Smooth muscle cell (in vitro differentiated cells): ENCODE data around the gene NELL1. TPM values are rescaled to one million over a fixed set of nuclear protein-coding genes. Genes with fewer than 3 reads are reported as not detected.

Experiments
- DNase-seq: peaks from one replicate; lab custom pipeline; 2025; ENCODE audit not compliant: unreplicated experiment; lab: John Stamatoyannopoulos, UW
- H2AFZ ChIP-seq: fragments of 200-600 bp; sonication (generic); 2 replicates; pipeline ENCODE4 v1.6.0; 2016; ENCODE audit warnings: antibody characterized with exemption, low read depth, mild to moderate bottlenecking
- H3F3A ChIP-seq: fragments of 200-600 bp; sonication (generic); 2 replicates; pipeline ENCODE4 v1.6.0; 2017; ENCODE audit warnings: antibody characterized with exemption, low read depth
- H3K27ac ChIP-seq: fragments of 200-600 bp; sonication (generic); 2 replicates; pipeline ENCODE4 v1.5.1; 2016; ENCODE audit warnings: low read depth, mild to moderate bottlenecking
- H3K27me3 ChIP-seq: fragments of 200-600 bp; sonication (generic); 2 replicates; pipeline ENCODE4 v1.6.1; 2016; ENCODE audit warnings: low read depth, mild to moderate bottlenecking
- H3K36me3 ChIP-seq: fragments of 200-600 bp; sonication (generic); 2 replicates; pipeline ENCODE4 v1.5.1; 2016; ENCODE audit warnings: low read depth
- H3K4me1 ChIP-seq: fragments of 200-600 bp; sonication (generic); 2 replicates; pipeline ENCODE4 v1.5.1; 2016; ENCODE audit warnings: low read depth
- H3K4me2 ChIP-seq: fragments of 200-600 bp; sonication (generic); 2 replicates; pipeline ENCODE4 v1.6.0; 2016; ENCODE audit warnings: mild to moderate bottlenecking
- H3K4me3 ChIP-seq: fragments of 200-600 bp; sonication (generic); 2 replicates; pipeline ENCODE4 v1.5.1; 2016; ENCODE audit warnings: mild to moderate bottlenecking
- H3K79me2 ChIP-seq: fragments of 200-600 bp; sonication (generic); 2 replicates; pipeline ENCODE4 v1.6.0; 2016; ENCODE audit warnings: low read depth, mild to moderate bottlenecking
- H3K9ac ChIP-seq: fragments of 200-600 bp; sonication (generic); 2 replicates; pipeline ENCODE4 v1.6.0; 2016; ENCODE audit warnings: low read depth
- H3K9me3 ChIP-seq: fragments of 200-600 bp; sonication (generic); replicated peaks from 2 replicates; pipeline ENCODE4 v1.5.1; 2016; ENCODE audit warnings: low read depth
- H4K20me1 ChIP-seq: fragments of 200-600 bp; sonication (generic); 2 replicates; pipeline ENCODE4 v1.6.0; 2016; ENCODE audit warnings: low read depth
- WGBS: methylation state at CpG from one replicate; pipeline ENCODE4 v1.1.7; 2016; ENCODE audit warnings: low lambda C conversion rate; 5-methylcytosine and 5-hydroxymethylcytosine counted together
- polyA plus RNA-seq: library from polyadenylated mRNA; unstranded; fragments of >200 nt; fragmentation: Nextera tagmentation; extraction: Ambion mirVana; gene quantifications from 2 replicates; pipeline ENCODE4 v1.2.1, GENCODE V29; 2016
- total RNA-seq: library from RNA; depleted of rRNA; stranded (reverse); fragments of >200 nt; gene quantifications from 2 replicates; pipeline ENCODE4 v1.2.3, GENCODE V29; 2014
- TF ChIP-seq, protein P1 (sequence below): fragments of 200-600 bp; sonication (generic); IDR thresholded peaks from 2 replicates; pipeline ENCODE4 v1.5.1; 2017; ENCODE audit warnings: borderline replicate concordance, mild to moderate bottlenecking, antibody characterized with exemption; ENCODE audit not compliant: insufficient read depth, poor library complexity, severe bottlenecking

Gene NELL1
- total and polyA plus RNA-seq, 2 experiments from 2014 or later: not detected

DNA sequence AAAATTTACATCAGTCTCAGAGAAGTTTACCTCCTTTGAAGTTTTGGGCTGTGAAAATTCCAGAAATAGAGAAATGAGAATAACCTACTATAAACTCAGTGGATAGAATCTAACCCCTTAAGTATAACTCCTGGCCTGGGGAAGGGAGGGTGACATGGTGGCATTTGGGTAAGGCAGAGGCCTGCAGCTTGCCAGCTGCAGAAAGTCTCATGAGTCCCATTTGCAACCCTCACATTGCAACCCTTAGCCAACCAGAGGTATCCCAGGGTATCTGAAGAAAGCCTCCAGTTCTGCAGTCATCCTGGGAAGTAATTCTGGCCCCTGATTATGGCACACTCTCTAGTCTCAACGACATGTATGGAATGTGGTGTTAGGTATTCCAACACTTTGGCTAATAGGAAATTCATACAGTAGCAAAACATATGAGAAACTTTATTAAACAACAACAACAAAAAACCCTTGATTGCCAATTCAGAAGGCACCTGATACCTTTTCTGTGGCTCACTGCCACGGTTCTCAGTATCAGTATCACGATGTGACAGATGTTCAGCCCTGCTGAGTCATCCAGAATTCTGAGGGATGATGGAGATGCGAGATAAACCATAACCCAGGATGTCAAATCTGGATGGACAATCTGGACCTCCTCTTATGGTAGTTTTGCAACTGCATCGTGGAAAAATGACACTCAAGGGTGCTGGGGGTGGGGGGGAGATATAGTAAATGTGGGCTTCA lies 743.4 kb downstream of the NELL1 start:
- TF ChIP-seq, protein P1, sequence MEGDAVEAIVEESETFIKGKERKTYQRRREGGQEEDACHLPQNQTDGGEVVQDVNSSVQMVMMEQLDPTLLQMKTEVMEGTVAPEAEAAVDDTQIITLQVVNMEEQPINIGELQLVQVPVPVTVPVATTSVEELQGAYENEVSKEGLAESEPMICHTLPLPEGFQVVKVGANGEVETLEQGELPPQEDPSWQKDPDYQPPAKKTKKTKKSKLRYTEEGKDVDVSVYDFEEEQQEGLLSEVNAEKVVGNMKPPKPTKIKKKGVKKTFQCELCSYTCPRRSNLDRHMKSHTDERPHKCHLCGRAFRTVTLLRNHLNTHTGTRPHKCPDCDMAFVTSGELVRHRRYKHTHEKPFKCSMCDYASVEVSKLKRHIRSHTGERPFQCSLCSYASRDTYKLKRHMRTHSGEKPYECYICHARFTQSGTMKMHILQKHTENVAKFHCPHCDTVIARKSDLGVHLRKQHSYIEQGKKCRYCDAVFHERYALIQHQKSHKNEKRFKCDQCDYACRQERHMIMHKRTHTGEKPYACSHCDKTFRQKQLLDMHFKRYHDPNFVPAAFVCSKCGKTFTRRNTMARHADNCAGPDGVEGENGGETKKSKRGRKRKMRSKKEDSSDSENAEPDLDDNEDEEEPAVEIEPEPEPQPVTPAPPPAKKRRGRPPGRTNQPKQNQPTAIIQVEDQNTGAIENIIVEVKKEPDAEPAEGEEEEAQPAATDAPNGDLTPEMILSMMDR: no peak
- H3K36me3 ChIP-seq: no peaks in the 10 kb centered on the region
- H3K4me2 ChIP-seq: no peak overlapping the region
- H3K9ac ChIP-seq: no peak overlapping the region
- no peaks in the 10 kb centered on the region for H3K4me1 ChIP-seq
- no peaks in the 10 kb centered on the region for H3K27me3 ChIP-seq
- no peaks in the 10 kb centered on the region for H3F3A ChIP-seq
- no peaks in the 10 kb centered on the region for H4K20me1 ChIP-seq
- WGBS: 84% methylated on average over 5 of the region's 5 CpGs
- no peaks in the 10 kb centered on the region for H3K9me3 ChIP-seq
- H3K4me3 ChIP-seq: no peak overlapping the region
- H3K27ac ChIP-seq: no peak overlapping the region
- DNase-seq: no peak
- H3K79me2 ChIP-seq: no peaks in the 10 kb centered on the region
- no peak overlapping the region for H2AFZ ChIP-seq

- TF ChIP-seq, protein P1: no peak
- WGBS: 74% methylated on average over 2 of the region's 2 CpGs
- no peaks in the 10 kb centered on the region for H3K4me1 ChIP-seq
- H3K4me2 ChIP-seq: no peak overlapping the region
- H3K9me3 ChIP-seq: no peaks in the 10 kb centered on the region
- H3K27me3 ChIP-seq: no peaks in the 10 kb centered on the region
- H3K79me2 ChIP-seq: no peaks in the 10 kb centered on the region
- H3K36me3 ChIP-seq: no peaks in the 10 kb centered on the region
- no peaks in the 10 kb centered on the region for H4K20me1 ChIP-seq
- H3F3A ChIP-seq: no peaks in the 10 kb centered on the region
- no peak overlapping the region for H2AFZ ChIP-seq
- no peak overlapping the region for H3K9ac ChIP-seq
- H3K27ac ChIP-seq: no peak overlapping the region
- DNase-seq: no peak
- no peak overlapping the region for H3K4me3 ChIP-seq
These were observed 745.6 kb downstream of the NELL1 start for GRCh38 chr11:21414953-21415352.

DNA sequence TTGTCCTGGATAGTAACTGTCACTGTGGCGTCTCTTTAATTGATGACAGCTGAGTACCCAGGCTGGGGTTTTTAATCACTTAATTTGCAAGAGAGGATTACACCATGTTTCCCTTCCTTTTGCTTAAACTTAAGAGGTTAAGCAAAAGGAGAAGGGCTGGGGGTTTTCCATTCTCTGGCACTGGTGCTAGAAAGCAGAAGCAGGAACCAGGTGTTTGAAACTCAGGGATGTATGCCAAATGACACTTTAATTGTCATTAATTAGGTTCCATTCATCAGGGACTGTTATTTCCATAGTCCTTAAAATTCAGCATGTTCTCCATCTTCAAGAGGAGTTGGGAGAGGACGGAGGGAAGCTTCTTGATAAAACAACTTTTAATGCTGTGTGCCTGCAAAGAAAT lies 746.2 kb downstream of the NELL1 start:
- Histone ChIP-seq H4K20me1 (no peaks in the 10 kb centered on the region), H3K4me3 (no peak overlapping the region), H2AFZ (no peak overlapping the region), H3K79me2 (no peaks in the 10 kb centered on the region), H3K27me3 (no peaks in the 10 kb centered on the region), H3K9ac (no peak overlapping the region), H3K4me1 (no peaks in the 10 kb centered on the region), H3K9me3 (no peaks in the 10 kb centered on the region), H3F3A (no peaks in the 10 kb centered on the region), H3K4me2 (no peak overlapping the region), H3K36me3 (no peaks in the 10 kb centered on the region), H3K27ac (no peak overlapping the region)
- 81% methylated on average over 2 of the region's 2 CpGs for WGBS
- TF ChIP-seq, protein P1: no peak
- no peak for DNase-seq
